Tibial nerve (tissue), 4 donors: Measurements from ENCODE around the gene TLE3.

ENCODE experiments used
- EP300 ChIP-seq, 2 donors: sonication (generic); formaldehyde crosslinking; IDR thresholded peaks; one replicate each; pipeline ENCODE4 v1.6.1; 2017; ENCODE audit warnings: antibody characterized with exemption in 2 of 2, mild to moderate bottlenecking in 1 of 2
- POLR2A ChIP-seq, 2 donors: fragments of 450-650 bp; IDR thresholded peaks; one replicate each; pipeline ENCODE4 v1.6.1; 2017; ENCODE audit warnings: antibody characterized with exemption in 2 of 2, mild to moderate bottlenecking in 2 of 2, moderate library complexity in 2 of 2
- TF ChIP-seq, protein P1 (sequence below), 5 experiments: fragments of 200-600 bp in 3 of 5; fragments of 450-650 bp in 2 of 5; sonication (generic) in 3 of 5; IDR thresholded peaks; one replicate each; pipeline ENCODE4 v1.5.1; 2016 to 2019; ENCODE audit warnings: antibody characterized with exemption in 5 of 5, mild to moderate bottlenecking in 3 of 5, moderate library complexity in 2 of 5

GRCh38 chr15:70033109-70033508, 64.6 kb downstream of the TLE3 start:
- TF ChIP-seq, protein P1, sequence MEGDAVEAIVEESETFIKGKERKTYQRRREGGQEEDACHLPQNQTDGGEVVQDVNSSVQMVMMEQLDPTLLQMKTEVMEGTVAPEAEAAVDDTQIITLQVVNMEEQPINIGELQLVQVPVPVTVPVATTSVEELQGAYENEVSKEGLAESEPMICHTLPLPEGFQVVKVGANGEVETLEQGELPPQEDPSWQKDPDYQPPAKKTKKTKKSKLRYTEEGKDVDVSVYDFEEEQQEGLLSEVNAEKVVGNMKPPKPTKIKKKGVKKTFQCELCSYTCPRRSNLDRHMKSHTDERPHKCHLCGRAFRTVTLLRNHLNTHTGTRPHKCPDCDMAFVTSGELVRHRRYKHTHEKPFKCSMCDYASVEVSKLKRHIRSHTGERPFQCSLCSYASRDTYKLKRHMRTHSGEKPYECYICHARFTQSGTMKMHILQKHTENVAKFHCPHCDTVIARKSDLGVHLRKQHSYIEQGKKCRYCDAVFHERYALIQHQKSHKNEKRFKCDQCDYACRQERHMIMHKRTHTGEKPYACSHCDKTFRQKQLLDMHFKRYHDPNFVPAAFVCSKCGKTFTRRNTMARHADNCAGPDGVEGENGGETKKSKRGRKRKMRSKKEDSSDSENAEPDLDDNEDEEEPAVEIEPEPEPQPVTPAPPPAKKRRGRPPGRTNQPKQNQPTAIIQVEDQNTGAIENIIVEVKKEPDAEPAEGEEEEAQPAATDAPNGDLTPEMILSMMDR (IDR thresholded peaks at IDR 0.05) = no peak
- no peak for TF ChIP-seq POLR2A (IDR thresholded peaks at IDR 0.05)
- TF ChIP-seq EP300 (IDR thresholded peaks at IDR 0.05) = no peak
